Measurements from ENCODE around the gene SDK1. TPM values are rescaled to one million over a fixed set of nuclear protein-coding genes. Genes with fewer than 3 reads are reported as not detected.

SDK1 gene
- total and polyA plus RNA-seq, 8 donors: 1.6 to 11.2 (median 6.6) TPM

GRCh38 chr7:4149236-4149635 lies 848.2 kb downstream of the SDK1 start:
- Histone ChIP-seq H3K27me3 (peaks cover 0 to 7% (median 0%) of the 10 kb centered on the region in 3 donors), H3K4me1 (peaks cover 0 to 9% (median 4%) of the 10 kb centered on the region in 4 donors), H3K27ac (no peak overlapping the region), H3K9me3 (no peaks in the 10 kb centered on the region), H3K36me3 (peaks cover 0 to 8% (median 0%) of the 10 kb centered on the region in 4 donors), H3K4me3 (no peak overlapping the region)
- TF ChIP-seq POLR2A (IDR thresholded peaks at IDR 0.05) (no peak), POLR2AphosphoS5 (IDR thresholded peaks at IDR 0.05) (no peak), EP300 (IDR thresholded peaks at IDR 0.05) (no peak)
- TF ChIP-seq, protein P1, sequence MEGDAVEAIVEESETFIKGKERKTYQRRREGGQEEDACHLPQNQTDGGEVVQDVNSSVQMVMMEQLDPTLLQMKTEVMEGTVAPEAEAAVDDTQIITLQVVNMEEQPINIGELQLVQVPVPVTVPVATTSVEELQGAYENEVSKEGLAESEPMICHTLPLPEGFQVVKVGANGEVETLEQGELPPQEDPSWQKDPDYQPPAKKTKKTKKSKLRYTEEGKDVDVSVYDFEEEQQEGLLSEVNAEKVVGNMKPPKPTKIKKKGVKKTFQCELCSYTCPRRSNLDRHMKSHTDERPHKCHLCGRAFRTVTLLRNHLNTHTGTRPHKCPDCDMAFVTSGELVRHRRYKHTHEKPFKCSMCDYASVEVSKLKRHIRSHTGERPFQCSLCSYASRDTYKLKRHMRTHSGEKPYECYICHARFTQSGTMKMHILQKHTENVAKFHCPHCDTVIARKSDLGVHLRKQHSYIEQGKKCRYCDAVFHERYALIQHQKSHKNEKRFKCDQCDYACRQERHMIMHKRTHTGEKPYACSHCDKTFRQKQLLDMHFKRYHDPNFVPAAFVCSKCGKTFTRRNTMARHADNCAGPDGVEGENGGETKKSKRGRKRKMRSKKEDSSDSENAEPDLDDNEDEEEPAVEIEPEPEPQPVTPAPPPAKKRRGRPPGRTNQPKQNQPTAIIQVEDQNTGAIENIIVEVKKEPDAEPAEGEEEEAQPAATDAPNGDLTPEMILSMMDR (IDR thresholded peaks at IDR 0.05): no peak
- DNase-seq: no peak
- intact Hi-C loops (cut with DNase I; ENCODE audit: low total_unique reads): no loop called here
- 81 to 91% (median 87%) methylated on average over 3 to 18 of the region's 18 CpGs for WGBS, 5 donors

GRCh38 chr7:4149645-4150044 lies 848.6 kb downstream of the SDK1 start:
- peaks cover 0 to 8% (median 0%) of the 10 kb centered on the region in 4 donors for H3K36me3 ChIP-seq
- TF ChIP-seq POLR2AphosphoS5 (IDR thresholded peaks at IDR 0.05): no peak
- no peak for TF ChIP-seq POLR2A (IDR thresholded peaks at IDR 0.05)
- TF ChIP-seq, protein P1 (IDR thresholded peaks at IDR 0.05): no peak
- no peak for TF ChIP-seq EP300 (IDR thresholded peaks at IDR 0.05)
- peaks cover 0 to 3% (median 0%) of the 10 kb centered on the region in 3 donors for H3K27me3 ChIP-seq
- H3K9me3 ChIP-seq: no peaks in the 10 kb centered on the region
- peaks cover 0 to 5% (median 2%) of the 10 kb centered on the region in 4 donors for H3K4me1 ChIP-seq
- 83 to 93% (median 90%) methylated on average over 8 to 11 of the region's 11 CpGs for WGBS, 5 donors
- H3K27ac ChIP-seq: no peak overlapping the region
- no peak overlapping the region for H3K4me3 ChIP-seq
- DNase-seq: no peak
- intact Hi-C loops (cut with DNase I; ENCODE audit: low total_unique reads): no loop called here

DNA sequence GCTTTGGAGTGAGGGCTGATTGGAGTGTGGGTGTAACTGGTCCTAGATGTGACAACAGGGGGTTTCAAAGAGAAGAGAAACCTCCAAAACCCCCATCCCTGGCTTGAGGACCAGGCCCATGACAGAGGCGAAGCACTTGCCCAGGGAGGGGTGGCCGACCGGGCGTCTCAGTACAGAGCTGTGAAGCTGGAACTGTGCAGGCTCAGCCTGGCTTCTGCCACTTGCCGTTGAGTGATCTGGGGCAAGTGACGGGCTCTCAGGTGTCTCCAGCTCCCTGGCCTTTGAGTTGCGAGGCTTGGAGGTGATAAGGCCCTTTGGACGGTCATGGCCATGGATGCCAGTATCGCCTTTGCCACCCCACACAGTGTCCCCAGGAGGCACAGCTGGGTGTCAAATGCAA lies 849.7 kb downstream of the SDK1 start:
- intact Hi-C loops (cut with DNase I; ENCODE audit: low total_unique reads): no loop called here
- H3K27me3 ChIP-seq: no peaks in the 10 kb centered on the region
- DNase-seq: no peak
- H3K36me3 ChIP-seq: peaks cover 0 to 8% (median 0%) of the 10 kb centered on the region in 4 donors
- no peak overlapping the region for H3K4me3 ChIP-seq
- H3K4me1 ChIP-seq: no peaks in the 10 kb centered on the region
- no peak overlapping the region for H3K27ac ChIP-seq
- H3K9me3 ChIP-seq: no peaks in the 10 kb centered on the region
- 90 to 97% (median 95%) methylated on average over 4 to 9 of the region's 9 CpGs for WGBS, 5 donors
- TF ChIP-seq, protein P1 (IDR thresholded peaks at IDR 0.05): no peak
- TF ChIP-seq POLR2AphosphoS5 (IDR thresholded peaks at IDR 0.05) (no peak), EP300 (IDR thresholded peaks at IDR 0.05) (no peak), POLR2A (IDR thresholded peaks at IDR 0.05) (no peak)

DNA sequence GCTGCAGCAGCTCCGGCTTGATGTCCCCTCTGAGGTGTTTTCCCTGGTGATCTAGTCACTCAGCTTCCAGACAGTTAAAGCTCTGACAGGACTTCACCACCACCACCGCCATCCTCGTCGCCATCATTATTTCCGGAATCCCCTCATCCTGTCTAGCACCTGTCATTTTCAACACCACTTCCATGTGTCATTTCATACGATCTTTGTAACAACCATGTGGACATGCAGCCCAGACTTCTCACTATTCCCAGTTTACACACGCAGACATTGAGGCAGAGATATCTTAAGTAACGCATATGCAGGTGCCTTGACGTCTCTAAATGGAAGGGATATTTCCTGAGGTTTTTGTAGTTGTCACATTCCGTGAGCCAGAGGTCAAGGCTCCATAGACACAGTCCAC lies 850.5 kb downstream of the SDK1 start:
- 90 to 92% (median 90%) methylated on average over 10 of the region's 10 CpGs for WGBS, 5 donors
- Histone ChIP-seq H3K36me3 (peaks cover 0 to 8% (median 0%) of the 10 kb centered on the region in 4 donors), H3K9me3 (no peaks in the 10 kb centered on the region), H3K4me3 (no peak overlapping the region), H3K4me1 (no peaks in the 10 kb centered on the region), H3K27ac (no peak overlapping the region), H3K27me3 (no peaks in the 10 kb centered on the region)
- no peak for TF ChIP-seq POLR2AphosphoS5 (IDR thresholded peaks at IDR 0.05)
- TF ChIP-seq, protein P1 (IDR thresholded peaks at IDR 0.05): no peak
- TF ChIP-seq EP300 (IDR thresholded peaks at IDR 0.05): no peak
- TF ChIP-seq POLR2A (IDR thresholded peaks at IDR 0.05): no peak
- intact Hi-C loops (cut with DNase I; ENCODE audit: low total_unique reads): no loop called here
- DNase-seq: no peak
